HUDEP-2 (cell line): Measurements from ENCODE around the gene GNB1L.
"Not testable (repeated sequence)": the region's sequence is repeated elsewhere in the genome, so short reads cannot be mapped to it uniquely, and the experiment has no call there.

Source experiments
- DNase-seq, 76 experiments: peaks; one replicate each; lab custom pipeline; 2025; ENCODE audit not compliant: unreplicated experiment in 76 of 76; lab: John Stamatoyannopoulos, UW

The GNB1L gene

GRCh38 chr22:19799322-19800190 lies 55.1 kb downstream of the GNB1L start:
- no peak for DNase-seq

- DNase-seq, result no peak
Measured at GRCh38 chr22:19798891-19799293, 55.8 kb downstream of the GNB1L start.

GRCh38 chr22:19798003-19798665 lies 56.5 kb downstream of the GNB1L start:
- no peak for DNase-seq

- no peak for DNase-seq
Measured at GRCh38 chr22:19797086-19798002, 57.3 kb downstream of the GNB1L start.

- no peak for DNase-seq
Measured at GRCh38 chr22:19796160-19796559, 58.5 kb downstream of the GNB1L start.

DNA sequence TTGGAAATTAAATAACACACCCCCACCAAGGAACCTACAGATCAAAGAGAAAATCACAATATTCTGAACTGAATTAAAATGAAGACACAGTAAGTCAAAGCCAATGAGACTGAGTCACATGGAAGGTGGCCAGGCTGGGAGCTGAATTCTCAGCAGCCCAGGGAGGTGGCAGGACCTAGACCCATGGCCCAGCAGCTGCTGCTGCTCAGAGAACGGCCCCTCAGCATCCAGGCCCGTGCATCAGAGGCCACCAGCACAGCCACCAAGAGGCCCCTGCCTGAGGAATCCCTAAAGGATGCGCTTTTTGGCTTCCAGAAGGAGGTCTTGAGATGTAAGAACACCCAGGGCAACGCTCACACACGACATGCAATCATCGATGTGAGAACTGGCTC lies 59.1 kb downstream of the GNB1L start:
- DNase-seq, result no peak

DNA sequence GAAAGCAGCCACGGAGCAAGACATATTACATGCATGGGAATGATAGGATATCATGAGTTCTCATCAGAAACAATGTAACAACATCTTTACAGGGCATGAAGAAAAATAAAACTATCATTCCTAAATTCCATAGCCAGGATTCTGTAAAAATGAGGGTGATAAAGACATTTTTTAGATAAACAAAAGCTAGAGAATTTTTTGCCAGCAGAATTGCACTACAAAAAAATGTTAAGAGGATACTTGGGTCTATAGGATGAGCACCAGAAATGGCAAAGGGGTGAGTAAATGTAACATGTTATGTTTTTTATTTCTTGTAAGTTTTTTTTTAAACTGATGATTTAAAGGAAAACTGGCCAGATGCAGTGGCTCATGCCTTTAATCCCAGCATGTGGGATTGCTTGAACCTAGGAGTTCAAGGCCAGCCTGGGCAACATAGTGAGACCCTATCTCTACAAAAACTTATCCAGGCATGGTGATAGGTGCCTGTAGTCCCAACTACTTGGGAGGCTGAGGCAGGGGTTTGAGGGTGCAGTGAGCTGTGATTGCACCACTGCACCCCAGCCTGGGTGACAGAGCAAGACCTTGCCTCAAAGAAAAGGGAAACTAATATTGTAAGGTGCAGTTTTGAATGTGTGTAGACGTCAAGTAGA lies 60.9 kb downstream of the GNB1L start:
- no peak for DNase-seq

- DNase-seq, result no peak
Measured at GRCh38 chr22:19793161-19793560, 61.5 kb downstream of the GNB1L start.

- DNase-seq, result not testable (repeated sequence)
Measured at GRCh38 chr22:19792383-19792896, 62.2 kb downstream of the GNB1L start.

- no peak for DNase-seq
Measured at GRCh38 chr22:19791894-19792293, 62.8 kb downstream of the GNB1L start.

- DNase-seq, result no peak
Measured at GRCh38 chr22:19791243-19791642, 63.4 kb downstream of the GNB1L start.

GRCh38 chr22:19789828-19790227 lies 64.8 kb downstream of the GNB1L start:
- DNase-seq, result no peak

DNA sequence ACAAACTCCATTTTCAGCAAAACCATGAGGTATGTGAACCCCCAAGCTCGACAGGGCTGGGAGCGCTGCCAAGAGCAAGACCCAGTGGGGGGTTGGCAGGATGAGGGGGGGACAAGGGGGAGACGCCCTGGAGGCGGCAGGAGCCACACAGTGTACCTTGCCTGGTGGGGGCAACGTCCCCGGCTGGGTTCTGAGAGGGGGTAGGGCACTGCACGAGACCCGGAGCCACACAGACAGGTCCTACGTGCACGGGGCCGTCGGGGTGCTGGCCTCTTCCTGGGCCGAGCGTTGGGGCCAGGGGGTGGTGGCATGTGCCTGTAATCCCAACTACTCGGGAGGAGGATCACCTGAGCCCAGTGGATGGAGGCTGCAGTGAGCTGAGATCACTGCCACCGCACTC lies 65.3 kb downstream of the GNB1L start:
- DNase-seq, result no peak

- no peak for DNase-seq
Measured at GRCh38 chr22:19788661-19789225, 65.9 kb downstream of the GNB1L start.

DNA sequence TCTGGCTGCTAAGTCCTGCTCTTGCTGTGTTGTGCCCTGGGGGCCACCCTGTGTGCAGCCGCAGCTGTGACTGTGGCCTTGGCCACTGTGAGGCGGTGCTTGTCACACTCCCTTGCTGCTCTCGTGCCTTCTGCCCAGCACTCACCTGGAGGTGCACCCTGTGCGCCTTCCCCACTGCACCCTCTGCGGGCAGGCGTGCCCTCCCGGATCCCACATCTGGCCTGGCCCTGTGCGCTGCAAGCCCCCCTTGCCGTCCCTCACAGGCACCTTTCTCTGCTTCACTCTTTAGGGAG lies 66.9 kb downstream of the GNB1L start:
- DNase-seq, result no peak

- DNase-seq, result no peak
Measured at GRCh38 chr22:19786959-19787848, 67.5 kb downstream of the GNB1L start.

DNA sequence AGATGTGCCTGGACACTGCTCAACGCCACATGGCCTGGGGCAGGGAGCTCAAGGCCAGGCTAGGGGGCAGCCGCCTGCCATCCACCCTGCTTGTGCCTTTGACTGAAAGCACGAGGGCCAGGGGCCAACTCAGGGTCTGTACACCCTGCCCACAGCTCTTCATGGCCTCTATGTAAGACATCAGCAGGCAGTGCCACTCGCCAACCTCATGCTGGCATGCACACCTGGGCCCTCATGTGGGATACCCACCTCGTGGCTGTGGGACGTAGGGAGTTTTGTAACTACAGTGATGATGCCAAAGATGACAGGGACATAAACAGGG lies 68.4 kb downstream of the GNB1L start:
- DNase-seq, result no peak

DNA sequence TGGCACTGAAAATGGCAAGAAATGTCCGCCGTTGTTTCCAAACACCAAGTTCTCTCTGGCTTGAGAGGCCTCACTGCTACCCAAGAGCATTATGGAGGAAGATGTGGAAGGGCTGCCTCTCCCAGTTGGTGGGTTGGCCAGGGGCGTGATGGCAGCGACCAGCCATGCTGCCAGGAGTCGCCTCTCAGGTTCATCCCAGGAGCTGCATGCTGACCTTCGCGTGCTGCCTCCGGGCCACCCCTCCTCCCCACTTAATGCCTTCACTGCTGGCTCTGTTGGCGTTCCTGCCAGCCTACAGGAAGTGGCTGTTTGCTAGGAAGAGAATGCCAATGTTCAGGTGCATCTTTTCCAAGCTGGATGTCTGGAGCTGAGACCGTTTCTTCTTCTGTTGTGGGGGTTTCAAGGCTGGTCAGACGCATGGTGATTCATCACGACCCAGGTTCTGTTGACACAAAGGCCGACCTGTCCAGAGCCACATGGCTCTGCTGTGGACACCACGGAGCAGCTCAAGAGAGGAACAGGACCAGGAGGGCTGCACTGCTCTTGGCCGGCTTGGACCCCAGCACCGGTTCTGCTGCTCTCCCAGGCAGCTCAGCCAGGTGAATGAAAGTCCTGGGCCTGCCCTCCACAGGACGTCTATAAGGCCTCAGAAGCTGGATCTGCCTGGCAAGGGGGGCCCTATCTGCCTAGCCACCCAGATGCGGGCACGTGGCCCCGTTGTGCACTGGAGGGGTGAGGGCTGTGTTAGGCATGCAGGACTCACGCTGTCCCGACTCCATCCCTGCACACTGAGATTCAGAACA lies 69.0 kb downstream of the GNB1L start:
- no peak for DNase-seq
